HAP-1 (cell line): ENCODE results near the gene ANKRD53.
"Not testable (repeated sequence)": the region's sequence is repeated elsewhere in the genome, so short reads cannot be mapped to it uniquely, and the experiment has no call there.

ENCODE experiments used
- DNase-seq, 2 experiments: peaks; one replicate each; pipeline ENCODE4 v3.0.0-alpha.2; 2016 to 2020; ENCODE audit warnings: low spot score in 2 of 2
- H3K27me3 ChIP-seq: fragments of 250-450 bp; sonication (Bioruptor Pico); 2 replicates; pipeline ENCODE4 v1.5.1; 2020; ENCODE audit warnings: low read depth, mild to moderate bottlenecking, moderate library complexity
- H3K36me3 ChIP-seq: fragments of 250-450 bp; sonication (Bioruptor Pico); replicated peaks from 2 replicates; pipeline ENCODE4 v1.5.1; 2020; ENCODE audit warnings: mild to moderate bottlenecking
- H3K4me1 ChIP-seq: fragments of 250-450 bp; sonication (Bioruptor Pico); 2 replicates; pipeline ENCODE4 v1.5.1; 2020; ENCODE audit warnings: mild to moderate bottlenecking
- H3K4me3 ChIP-seq: fragments of 250-450 bp; sonication (Bioruptor Pico); 2 replicates; pipeline ENCODE4 v1.5.1; 2020; ENCODE audit warnings: mild to moderate bottlenecking, moderate library complexity
- H3K9me3 ChIP-seq: fragments of 250-450 bp; sonication (Bioruptor Pico); 2 replicates; pipeline ENCODE4 v1.5.1; 2020; ENCODE audit warnings: mild to moderate bottlenecking, moderate library complexity
- in situ Hi-C: fragments of 300-500 bp; cut with MboI; formaldehyde crosslinking; loops from 3 replicates; pipeline ENCODE4 v1.14.3; 2020; ENCODE audit warnings: low sequenced_read_pairs, inconsistent platforms, mixed read lengths

ANKRD53 gene

GRCh38 chr2:70994699-70995425 is 16.4 kb downstream of the ANKRD53 start, which contains the start of gene TEX261:
TSS of gene TEX261 (minus strand) at chr2:70994873. CDS start at chr2:70994757, 116 bp downstream.
- Histone ChIP-seq H3K36me3 (peaks cover 12% of the 10 kb centered on the region), H3K4me3 (peak within 1 kb of the TSS; percentile 92), H3K27me3 (no peaks in the 10 kb centered on the region), H3K9me3 (no peaks in the 10 kb centered on the region), H3K4me1 (peaks cover 9% of the 10 kb centered on the region)
- in situ Hi-C loops, result no loop called here
- DNase-seq, result peak; percentile 83 to 95

DNA sequence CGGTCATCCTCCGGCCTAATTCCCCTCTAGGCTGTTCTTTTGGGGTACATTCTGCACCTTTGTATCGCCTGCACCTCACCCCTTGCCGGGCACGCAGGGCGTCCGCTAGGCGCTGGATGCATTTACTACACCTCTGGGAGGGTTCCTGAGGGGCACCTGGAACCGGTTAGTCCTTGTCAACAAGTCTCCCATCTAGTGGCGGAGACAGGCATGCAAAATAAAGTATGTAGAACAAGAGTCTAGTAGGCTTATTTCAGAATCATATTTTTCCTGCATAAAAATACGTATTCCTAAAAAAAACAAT is 16.9 kb downstream of the ANKRD53 start:
- DNase-seq, result peak; percentile 50 to 62
- peak overlapping the region; percentile 92 for H3K4me3 ChIP-seq
- peaks cover 6% of the 10 kb centered on the region; the same call in 1 of the 2 replicates for H3K36me3 ChIP-seq
- in situ Hi-C loops, result no loop called here
- no peaks in the 10 kb centered on the region for H3K27me3 ChIP-seq
- H3K4me1 ChIP-seq, result peaks cover 9% of the 10 kb centered on the region
- no peaks in the 10 kb centered on the region for H3K9me3 ChIP-seq

DNA sequence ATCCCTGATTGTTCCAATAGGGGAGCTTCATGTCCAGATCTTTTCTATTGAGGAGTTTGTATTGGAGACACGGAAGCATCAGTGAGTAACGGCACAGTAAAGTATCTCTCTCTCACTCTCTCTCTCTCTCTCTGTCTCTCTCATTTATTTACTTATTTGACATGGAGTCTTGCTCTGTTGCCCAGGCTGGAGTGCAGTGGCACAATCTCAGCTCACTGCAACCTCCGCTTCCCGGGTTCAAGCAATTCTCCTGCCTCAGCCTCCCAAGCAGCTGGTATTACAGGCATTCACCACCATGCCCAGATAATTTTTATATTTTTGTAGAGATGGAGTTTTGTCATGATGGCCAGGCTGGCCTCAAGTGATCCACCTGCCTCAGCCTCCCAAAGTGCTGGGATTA is 20.5 kb downstream of the ANKRD53 start:
- H3K36me3 ChIP-seq, H3K27me3 ChIP-seq, in situ Hi-C loops, DNase-seq, H3K9me3 ChIP-seq, H3K4me3 ChIP-seq: not testable (repeated sequence)
- peaks cover 11% of the 10 kb centered on the region for H3K4me1 ChIP-seq

- in situ Hi-C loops, result no loop called here
- no peak overlapping the region for H3K4me3 ChIP-seq
- no peaks in the 10 kb centered on the region for H3K27me3 ChIP-seq
- no peaks in the 10 kb centered on the region for H3K9me3 ChIP-seq
- no peaks in the 10 kb centered on the region for H3K36me3 ChIP-seq
- DNase-seq, result no peak
- peaks cover 10% of the 10 kb centered on the region for H3K4me1 ChIP-seq
Observed at GRCh38 chr2:70999362-70999761, 20.9 kb downstream of the ANKRD53 start.

DNA sequence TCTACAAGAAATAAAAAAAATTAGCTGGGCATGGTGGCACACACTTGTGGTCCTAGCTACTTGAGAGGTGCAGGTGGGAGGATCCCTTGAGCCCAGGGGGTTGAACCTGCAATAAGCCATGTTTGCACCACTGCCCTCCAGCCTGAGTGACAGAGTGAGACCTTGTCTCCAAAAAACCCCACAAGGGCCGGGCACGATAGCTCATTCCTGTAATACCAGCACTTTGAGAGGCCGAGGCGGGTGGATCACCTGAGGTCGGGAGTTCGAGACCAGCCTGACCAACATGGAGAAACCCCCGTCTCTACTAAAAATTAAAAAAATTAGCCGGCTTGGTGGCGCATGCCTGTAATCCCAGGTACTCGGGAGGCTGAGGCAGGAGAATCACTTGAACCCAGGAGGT is 21.5 kb downstream of the ANKRD53 start:
- H3K27me3 ChIP-seq, H3K9me3 ChIP-seq, in situ Hi-C loops, DNase-seq, H3K36me3 ChIP-seq, H3K4me3 ChIP-seq: not testable (repeated sequence)
- H3K4me1 ChIP-seq, result peaks cover 10% of the 10 kb centered on the region

DNA sequence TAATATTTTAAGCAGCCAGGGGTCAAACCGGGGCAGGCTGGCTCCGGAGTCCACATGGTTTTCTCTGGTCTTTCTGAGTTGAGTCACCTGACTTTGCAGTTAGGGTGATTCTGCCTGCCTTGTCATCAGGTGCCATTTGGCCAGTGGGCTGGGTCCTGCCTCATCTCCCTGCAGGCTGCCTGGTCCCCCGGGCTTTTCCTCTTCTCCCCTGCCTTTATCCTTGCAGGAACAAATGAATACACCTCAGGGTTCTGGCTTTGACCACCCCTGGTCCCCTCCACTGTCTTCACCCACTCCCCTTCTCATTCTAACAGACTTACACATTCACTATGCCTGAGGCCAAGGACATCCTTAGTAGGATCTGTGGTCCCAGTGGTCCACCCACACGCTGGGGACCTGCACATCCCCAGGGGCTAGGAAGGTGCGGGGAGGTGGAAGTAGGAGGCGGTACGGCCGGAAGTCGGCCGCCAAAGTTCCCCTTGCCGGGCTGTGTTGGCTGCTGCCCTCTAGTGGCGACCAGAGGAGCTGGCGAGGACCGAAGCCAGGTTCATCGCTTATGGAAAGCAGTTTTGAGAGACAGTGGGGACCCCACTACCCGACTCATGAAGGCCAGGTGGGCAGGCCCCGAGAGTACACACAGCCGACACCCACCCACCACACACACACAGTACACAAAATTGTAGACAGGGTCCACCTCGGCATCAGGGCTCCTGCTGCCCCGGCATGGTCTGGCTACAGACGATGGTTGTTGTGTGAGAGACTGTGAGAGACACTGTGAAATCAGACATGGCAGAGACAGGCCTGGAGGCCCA is 22.6 kb downstream of the ANKRD53 start:
- H3K27me3 ChIP-seq, result no peaks in the 10 kb centered on the region

GRCh38 chr2:71001592-71001927 is 23.1 kb downstream of the ANKRD53 start:
- Histone ChIP-seq H3K36me3 (no peaks in the 10 kb centered on the region), H3K27me3 (no peaks in the 10 kb centered on the region), H3K9me3 (no peaks in the 10 kb centered on the region), H3K4me3 (no peak overlapping the region; the same call in 1 of the 2 replicates), H3K4me1 (peaks cover 10% of the 10 kb centered on the region)
- in situ Hi-C loops, result no loop called here
- DNase-seq, result no peak

More for the DNA sequence above, 22.6 kb downstream of the ANKRD53 start:
- Histone ChIP-seq H3K36me3 (no peaks in the 10 kb centered on the region), H3K9me3 (no peaks in the 10 kb centered on the region), H3K4me3 (peak overlapping the region; percentile 17), H3K4me1 (peaks cover 10% of the 10 kb centered on the region)
- peak; percentile 62 to 87 for DNase-seq
- in situ Hi-C loops, result no loop called here

DNA sequence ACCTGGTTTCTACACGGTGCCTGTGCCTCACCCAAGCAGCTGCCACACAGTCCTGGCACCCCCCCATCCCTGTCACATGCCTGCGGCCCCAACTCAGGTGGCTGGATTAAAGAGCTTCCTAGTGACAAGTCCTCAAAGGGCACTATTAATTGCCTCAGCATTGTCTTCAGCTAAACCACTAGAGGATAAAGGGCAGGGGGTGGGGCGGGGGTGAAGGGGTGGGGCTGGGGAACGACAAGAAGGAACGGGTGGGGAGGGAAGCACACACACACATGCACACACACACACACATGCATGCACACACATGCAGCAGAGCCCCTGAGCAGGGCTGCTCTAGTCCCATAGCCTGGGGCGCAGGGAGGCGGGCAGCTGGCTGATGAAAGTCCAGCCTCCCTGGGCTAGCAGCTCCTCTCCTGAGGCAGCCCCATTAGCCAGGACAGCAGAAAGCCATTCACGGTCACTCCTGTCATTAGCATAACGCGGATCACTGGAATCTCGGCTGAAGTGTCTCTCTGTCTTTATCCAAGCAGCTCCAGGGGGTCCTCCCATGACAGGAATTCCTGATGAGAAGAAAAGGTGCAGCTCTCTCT is 23.6 kb downstream of the ANKRD53 start:
- peaks cover 10% of the 10 kb centered on the region for H3K4me1 ChIP-seq
- no peaks in the 10 kb centered on the region for H3K27me3 ChIP-seq
- no peaks in the 10 kb centered on the region for H3K9me3 ChIP-seq
- in situ Hi-C loops, result no loop called here
- H3K36me3 ChIP-seq, result no peaks in the 10 kb centered on the region
- H3K4me3 ChIP-seq, result no peak overlapping the region
- DNase-seq, result peak; percentile 9 to 76

DNA sequence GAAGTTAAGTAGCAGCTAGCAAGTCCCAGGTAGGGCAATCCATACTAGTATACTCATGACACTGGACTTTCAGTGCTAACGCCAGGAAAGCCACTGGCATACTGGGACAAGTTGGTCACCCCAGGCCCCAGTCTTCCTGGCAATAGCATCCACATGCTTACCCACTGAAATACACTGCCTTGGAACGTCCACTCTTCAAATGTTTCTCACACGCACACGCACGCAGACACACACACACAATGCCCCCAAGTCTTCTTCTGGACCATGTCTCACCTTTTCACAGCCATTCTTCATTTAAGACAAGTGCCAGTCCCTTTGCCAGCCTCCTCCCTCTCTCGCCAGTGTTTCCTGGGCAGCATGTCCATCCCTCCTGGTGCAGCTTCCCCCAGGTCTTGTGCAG is 25.0 kb downstream of the ANKRD53 start:
- Histone ChIP-seq H3K4me3 (no peak overlapping the region), H3K9me3 (no peaks in the 10 kb centered on the region), H3K4me1 (peaks cover 10% of the 10 kb centered on the region), H3K36me3 (no peaks in the 10 kb centered on the region), H3K27me3 (no peaks in the 10 kb centered on the region)
- in situ Hi-C loops, result no loop called here
- DNase-seq, result no peak

DNA sequence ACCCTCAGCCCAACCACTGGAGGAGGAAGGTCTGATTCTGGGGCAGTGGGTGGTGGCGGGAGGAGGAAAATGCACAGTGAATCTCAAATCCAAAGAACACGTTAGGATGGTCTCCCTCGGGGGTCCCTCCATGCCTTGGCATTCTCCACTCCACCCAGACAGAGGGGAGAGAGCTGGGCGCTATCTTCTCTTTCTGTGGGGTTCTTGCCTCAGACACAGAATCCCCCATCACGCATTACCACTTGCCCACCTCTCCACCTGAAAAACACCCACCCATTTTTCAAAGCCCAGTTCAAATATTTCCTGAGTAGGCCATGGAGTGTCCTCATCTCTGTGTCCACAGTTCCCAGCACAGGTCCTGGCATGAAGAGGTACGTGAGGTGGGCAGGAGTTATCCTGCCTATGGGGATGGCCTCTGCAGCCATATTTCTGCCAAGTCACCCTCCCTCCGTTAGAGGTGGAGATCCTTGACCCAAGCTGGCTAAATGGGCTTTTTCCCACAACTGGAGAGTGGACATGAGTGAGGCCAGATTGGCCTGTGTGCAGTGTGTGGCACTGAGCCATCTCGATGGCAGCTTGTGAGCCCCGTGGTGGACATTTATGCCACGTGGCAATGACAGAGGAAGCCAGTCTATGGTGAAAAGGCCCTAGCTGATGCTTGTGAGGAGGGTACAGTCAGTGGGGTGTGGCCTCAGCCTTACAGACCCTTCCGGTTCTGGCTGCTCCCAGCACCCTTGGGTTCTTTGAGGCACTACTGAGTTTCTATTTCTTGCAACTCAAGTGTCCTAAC is 25.7 kb downstream of the ANKRD53 start:
- in situ Hi-C loops, result no loop called here
- H3K4me1 ChIP-seq, result peaks cover 10% of the 10 kb centered on the region
- H3K27me3 ChIP-seq, result no peaks in the 10 kb centered on the region
- H3K4me3 ChIP-seq, result no peak overlapping the region
- DNase-seq, result no peak
- H3K9me3 ChIP-seq, result no peaks in the 10 kb centered on the region
- no peaks in the 10 kb centered on the region for H3K36me3 ChIP-seq

GRCh38 chr2:71004857-71005256 is 26.4 kb downstream of the ANKRD53 start:
- H3K4me3 ChIP-seq, result no peak overlapping the region
- H3K9me3 ChIP-seq, result no peaks in the 10 kb centered on the region
- in situ Hi-C loops, result no loop called here
- peaks cover 1% of the 10 kb centered on the region; the same call in 1 of the 2 replicates for H3K27me3 ChIP-seq
- no peaks in the 10 kb centered on the region for H3K36me3 ChIP-seq
- peaks cover 10% of the 10 kb centered on the region for H3K4me1 ChIP-seq
- no peak for DNase-seq

- Histone ChIP-seq H3K4me3 (no peak overlapping the region), H3K4me1 (peaks cover 10% of the 10 kb centered on the region), H3K36me3 (no peaks in the 10 kb centered on the region), H3K27me3 (peaks cover 3% of the 10 kb centered on the region; the same call in 1 of the 2 replicates), H3K9me3 (no peaks in the 10 kb centered on the region)
- DNase-seq, result no peak
- in situ Hi-C loops, result no loop called here
Observed at GRCh38 chr2:71005271-71006202, 27.1 kb downstream of the ANKRD53 start.

- in situ Hi-C loops, result no loop called here
- no peak for DNase-seq
- Histone ChIP-seq H3K9me3 (no peaks in the 10 kb centered on the region), H3K36me3 (no peaks in the 10 kb centered on the region), H3K4me3 (no peak overlapping the region), H3K27me3 (peaks cover 6% of the 10 kb centered on the region), H3K4me1 (peaks cover 6% of the 10 kb centered on the region)
Observed at GRCh38 chr2:71006323-71006722, 27.9 kb downstream of the ANKRD53 start.
